ENCODE measurements around the gene ICOSLG.
"Not testable (repeated sequence)": the region's sequence is repeated elsewhere in the genome, so short reads cannot be mapped to it uniquely, and the experiment has no call there.

ICOSLG gene

GRCh38 chr21:44181506-44181905 lies 59.2 kb downstream of the ICOSLG start:
- DNase-seq (ENCODE audit: low read depth in 2 of 2) = not testable (repeated sequence)

DNA sequence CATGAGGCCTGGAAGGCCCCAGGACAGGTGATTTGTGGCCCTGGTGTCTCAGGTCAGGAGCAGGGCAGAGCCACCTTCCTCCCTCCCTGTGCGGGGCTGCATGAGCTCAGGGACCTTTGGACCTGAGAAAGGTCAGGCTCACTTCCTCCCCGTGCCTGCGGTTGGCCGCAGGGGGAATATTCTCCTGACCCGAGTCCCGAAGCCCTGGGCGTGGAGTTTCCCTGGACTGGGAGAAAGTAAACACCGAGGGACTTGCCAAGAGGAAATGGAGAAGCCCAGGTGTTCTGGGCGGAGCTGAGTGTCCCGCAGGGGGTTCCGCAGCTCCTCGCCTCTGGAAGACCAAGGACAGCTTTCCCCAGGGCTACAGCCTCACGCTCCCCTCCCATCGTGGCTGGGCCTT lies 64.6 kb downstream of the ICOSLG start:
- not testable (repeated sequence) for DNase-seq (ENCODE audit: low read depth in 2 of 2)

- DNase-seq (ENCODE audit: low read depth in 2 of 2) = not testable (repeated sequence)
Measured at GRCh38 chr21:44175189-44175588, 65.6 kb downstream of the ICOSLG start.
